DOHH2 (cell line): Measurements from ENCODE around the gene UBL3.

Source experiments
- CTCF ChIP-seq: fragments of 200-600 bp; sonication (generic); IDR thresholded peaks from one replicate; pipeline ENCODE4 v1.5.1; 2014; ENCODE audit warnings: antibody characterized with exemption, mild to moderate bottlenecking, low read depth, low read length; ENCODE audit not compliant: poor library complexity, severe bottlenecking
- EZH2phosphoT487 ChIP-seq: fragments of 200-600 bp; sonication (generic); IDR thresholded peaks from 2 replicates; pipeline ENCODE4 v1.6.1; 2017; ENCODE audit warnings: borderline replicate concordance, mild to moderate bottlenecking, antibody characterized with exemption, low read length, moderate library complexity, mixed read lengths

- TF ChIP-seq CTCF (no peak), EZH2phosphoT487 (no peak)
Observed at GRCh38 chr13:29897102-29897501, 46.7 kb upstream of the UBL3 start.
